Panc1 (cell line): ENCODE data around the gene C12orf42.

ENCODE experiments used
- TF ChIP-seq, protein P1 (sequence below): fragments of 450-650 bp; IDR thresholded peaks from 2 replicates; pipeline ENCODE4 v1.5.1; 2017; ENCODE audit warnings: mild to moderate bottlenecking
- TF ChIP-seq, protein P2 (sequence below), 2 experiments: IDR thresholded peaks; 2 replicates each; pipeline ENCODE4 v1.6.1; 2011 to 2012; ENCODE audit warnings: low read depth in 2 of 2, control low read depth in 1 of 2, low read length in 1 of 2, mild to moderate bottlenecking in 1 of 2, moderate library complexity in 1 of 2; ENCODE audit not compliant: insufficient read depth in 1 of 2

DNA sequence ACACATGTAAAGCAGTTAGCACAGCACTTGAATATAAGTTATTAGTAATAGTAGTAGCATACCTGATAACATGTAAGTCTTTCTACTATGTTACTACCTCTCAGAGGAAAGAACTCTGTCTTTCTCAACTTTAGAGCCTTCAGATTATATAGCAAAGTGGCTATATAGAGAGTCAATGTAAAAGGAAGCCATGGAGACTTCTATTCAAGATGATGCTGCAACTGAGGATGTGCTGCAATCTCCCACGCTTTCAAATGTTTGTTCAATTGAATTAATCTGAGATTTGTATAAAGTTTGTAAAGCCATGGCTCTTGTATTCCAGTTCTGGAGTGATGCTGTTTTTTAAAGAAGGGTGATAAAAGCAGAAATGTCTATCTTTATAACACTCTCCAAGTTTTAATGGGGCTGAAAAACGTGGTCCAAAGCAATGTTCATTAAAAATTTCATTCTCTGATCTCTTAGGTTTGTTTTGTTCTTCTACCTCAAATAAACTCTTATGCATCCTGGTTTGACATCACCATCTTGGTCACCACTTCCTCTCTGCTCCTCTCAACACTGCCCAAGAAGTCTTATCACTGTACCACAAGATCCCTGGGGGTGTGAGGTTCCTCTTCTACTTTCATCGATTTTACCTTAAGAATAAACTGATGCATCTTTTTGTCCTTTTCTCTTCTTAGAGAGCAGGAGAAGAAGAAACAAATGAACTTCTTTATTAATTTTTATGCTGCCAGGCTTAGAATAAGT is 40.6 kb downstream of the C12orf42 start:
- TF ChIP-seq, protein P1, sequence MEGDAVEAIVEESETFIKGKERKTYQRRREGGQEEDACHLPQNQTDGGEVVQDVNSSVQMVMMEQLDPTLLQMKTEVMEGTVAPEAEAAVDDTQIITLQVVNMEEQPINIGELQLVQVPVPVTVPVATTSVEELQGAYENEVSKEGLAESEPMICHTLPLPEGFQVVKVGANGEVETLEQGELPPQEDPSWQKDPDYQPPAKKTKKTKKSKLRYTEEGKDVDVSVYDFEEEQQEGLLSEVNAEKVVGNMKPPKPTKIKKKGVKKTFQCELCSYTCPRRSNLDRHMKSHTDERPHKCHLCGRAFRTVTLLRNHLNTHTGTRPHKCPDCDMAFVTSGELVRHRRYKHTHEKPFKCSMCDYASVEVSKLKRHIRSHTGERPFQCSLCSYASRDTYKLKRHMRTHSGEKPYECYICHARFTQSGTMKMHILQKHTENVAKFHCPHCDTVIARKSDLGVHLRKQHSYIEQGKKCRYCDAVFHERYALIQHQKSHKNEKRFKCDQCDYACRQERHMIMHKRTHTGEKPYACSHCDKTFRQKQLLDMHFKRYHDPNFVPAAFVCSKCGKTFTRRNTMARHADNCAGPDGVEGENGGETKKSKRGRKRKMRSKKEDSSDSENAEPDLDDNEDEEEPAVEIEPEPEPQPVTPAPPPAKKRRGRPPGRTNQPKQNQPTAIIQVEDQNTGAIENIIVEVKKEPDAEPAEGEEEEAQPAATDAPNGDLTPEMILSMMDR, result no peak
- TF ChIP-seq, protein P2, sequence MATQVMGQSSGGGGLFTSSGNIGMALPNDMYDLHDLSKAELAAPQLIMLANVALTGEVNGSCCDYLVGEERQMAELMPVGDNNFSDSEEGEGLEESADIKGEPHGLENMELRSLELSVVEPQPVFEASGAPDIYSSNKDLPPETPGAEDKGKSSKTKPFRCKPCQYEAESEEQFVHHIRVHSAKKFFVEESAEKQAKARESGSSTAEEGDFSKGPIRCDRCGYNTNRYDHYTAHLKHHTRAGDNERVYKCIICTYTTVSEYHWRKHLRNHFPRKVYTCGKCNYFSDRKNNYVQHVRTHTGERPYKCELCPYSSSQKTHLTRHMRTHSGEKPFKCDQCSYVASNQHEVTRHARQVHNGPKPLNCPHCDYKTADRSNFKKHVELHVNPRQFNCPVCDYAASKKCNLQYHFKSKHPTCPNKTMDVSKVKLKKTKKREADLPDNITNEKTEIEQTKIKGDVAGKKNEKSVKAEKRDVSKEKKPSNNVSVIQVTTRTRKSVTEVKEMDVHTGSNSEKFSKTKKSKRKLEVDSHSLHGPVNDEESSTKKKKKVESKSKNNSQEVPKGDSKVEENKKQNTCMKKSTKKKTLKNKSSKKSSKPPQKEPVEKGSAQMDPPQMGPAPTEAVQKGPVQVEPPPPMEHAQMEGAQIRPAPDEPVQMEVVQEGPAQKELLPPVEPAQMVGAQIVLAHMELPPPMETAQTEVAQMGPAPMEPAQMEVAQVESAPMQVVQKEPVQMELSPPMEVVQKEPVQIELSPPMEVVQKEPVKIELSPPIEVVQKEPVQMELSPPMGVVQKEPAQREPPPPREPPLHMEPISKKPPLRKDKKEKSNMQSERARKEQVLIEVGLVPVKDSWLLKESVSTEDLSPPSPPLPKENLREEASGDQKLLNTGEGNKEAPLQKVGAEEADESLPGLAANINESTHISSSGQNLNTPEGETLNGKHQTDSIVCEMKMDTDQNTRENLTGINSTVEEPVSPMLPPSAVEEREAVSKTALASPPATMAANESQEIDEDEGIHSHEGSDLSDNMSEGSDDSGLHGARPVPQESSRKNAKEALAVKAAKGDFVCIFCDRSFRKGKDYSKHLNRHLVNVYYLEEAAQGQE (IDR thresholded peaks at IDR 0.05; ENCODE audit: insufficient read depth in 1 of 2, low read depth in 2 of 2, low read length in 1 of 2), result no peak
